DOHH2 (cell line): Measurements from ENCODE around the gene CDH12.

ENCODE experiments used
- EZH2phosphoT487 ChIP-seq: fragments of 200-600 bp; sonication (generic); IDR thresholded peaks from 2 replicates; pipeline ENCODE4 v1.6.1; 2017; ENCODE audit warnings: borderline replicate concordance, mild to moderate bottlenecking, antibody characterized with exemption, low read length, moderate library complexity, mixed read lengths
- TF ChIP-seq, protein P1 (sequence below): fragments of 200-600 bp; sonication (generic); IDR thresholded peaks from one replicate; pipeline ENCODE4 v1.5.1; 2014; ENCODE audit warnings: antibody characterized with exemption, mild to moderate bottlenecking, low read depth, low read length; ENCODE audit not compliant: poor library complexity, severe bottlenecking

DNA sequence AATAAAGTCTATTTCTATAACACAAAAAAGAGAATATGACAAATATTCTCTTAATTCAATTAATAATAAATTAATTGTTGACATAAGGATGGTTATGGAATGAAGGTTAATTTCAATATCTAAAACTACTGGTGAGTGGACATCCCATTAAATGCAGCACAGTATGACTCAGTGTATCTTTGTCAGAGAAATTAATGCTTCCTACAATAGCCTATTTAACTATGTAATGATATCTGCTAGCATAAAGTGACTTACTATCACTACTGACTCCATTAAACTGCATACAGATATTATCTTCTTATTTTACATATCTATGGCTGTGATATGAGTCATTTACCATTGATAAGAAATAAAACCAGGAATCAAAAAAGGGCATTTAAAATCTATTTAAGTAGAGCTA lies 298.7 kb downstream of the CDH12 start:
- TF ChIP-seq, protein P1, sequence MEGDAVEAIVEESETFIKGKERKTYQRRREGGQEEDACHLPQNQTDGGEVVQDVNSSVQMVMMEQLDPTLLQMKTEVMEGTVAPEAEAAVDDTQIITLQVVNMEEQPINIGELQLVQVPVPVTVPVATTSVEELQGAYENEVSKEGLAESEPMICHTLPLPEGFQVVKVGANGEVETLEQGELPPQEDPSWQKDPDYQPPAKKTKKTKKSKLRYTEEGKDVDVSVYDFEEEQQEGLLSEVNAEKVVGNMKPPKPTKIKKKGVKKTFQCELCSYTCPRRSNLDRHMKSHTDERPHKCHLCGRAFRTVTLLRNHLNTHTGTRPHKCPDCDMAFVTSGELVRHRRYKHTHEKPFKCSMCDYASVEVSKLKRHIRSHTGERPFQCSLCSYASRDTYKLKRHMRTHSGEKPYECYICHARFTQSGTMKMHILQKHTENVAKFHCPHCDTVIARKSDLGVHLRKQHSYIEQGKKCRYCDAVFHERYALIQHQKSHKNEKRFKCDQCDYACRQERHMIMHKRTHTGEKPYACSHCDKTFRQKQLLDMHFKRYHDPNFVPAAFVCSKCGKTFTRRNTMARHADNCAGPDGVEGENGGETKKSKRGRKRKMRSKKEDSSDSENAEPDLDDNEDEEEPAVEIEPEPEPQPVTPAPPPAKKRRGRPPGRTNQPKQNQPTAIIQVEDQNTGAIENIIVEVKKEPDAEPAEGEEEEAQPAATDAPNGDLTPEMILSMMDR = no peak
- TF ChIP-seq EZH2phosphoT487 = no peak
